GM21528 (cell line): ENCODE measurements around the gene SRD5A1.

Source experiments
- ATAC-seq: cut with Tn5 transposase; IDR thresholded peaks from one replicate; pipeline ENCODE4 v1.9.1; 2021; ENCODE audit warnings: mild to moderate bottlenecking, moderate library complexity; ENCODE audit not compliant: unreplicated experiment, low FRiP score

The SRD5A1 gene

DNA sequence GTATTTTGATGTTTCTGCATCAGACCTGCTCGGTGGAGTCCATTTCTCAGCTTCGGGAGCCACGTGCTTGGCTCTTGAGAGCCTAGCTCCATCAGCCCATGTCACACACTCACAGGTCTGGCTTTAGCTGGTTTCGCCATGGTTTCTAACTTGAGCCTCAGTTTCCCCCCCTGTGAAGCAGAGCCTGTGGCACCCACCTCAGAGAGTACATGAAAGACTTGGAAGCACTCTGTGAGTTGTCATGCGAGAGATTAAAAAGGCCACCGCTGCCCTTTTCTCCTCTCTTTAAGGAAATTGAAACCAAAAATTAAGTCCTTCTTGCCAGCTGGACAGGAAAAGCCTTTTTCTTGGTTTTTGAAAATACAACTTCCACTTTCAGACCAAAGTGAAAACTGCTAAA is 88.8 kb downstream of the SRD5A1 start:
- ATAC-seq = no peak

DNA sequence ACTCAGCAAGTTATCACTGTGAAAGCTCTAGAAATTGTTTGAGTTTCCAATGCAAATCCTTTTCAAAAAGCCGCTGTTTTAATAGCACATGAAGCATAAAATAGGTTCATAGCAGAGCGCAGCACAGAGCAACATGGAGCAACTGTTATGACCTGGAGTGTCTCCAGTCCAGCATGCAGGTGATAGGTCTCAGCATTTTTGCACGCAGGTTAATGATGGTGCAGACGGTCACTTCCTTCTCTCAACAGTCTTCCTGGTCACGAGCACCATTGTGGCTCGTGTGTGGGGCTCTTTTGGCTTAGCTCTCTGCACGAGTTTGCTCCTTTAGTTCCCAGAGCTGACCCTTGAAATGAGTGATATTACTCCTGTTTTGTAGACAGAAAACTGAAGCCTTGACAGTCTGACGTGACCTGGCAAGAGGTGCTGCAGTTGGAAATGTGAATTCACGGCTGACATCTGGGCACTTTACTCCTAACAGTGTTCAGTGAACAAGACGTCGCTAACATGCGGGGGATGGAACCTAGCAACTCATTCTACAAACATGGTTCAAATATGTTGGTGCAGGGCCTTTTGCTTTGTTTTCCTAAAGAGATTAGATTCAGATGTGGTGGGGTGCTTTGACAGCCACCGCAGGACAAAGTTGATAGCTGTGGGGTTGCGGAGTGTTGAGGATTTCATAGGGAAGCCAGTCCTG is 90.0 kb downstream of the SRD5A1 start:
- no peak for ATAC-seq

DNA sequence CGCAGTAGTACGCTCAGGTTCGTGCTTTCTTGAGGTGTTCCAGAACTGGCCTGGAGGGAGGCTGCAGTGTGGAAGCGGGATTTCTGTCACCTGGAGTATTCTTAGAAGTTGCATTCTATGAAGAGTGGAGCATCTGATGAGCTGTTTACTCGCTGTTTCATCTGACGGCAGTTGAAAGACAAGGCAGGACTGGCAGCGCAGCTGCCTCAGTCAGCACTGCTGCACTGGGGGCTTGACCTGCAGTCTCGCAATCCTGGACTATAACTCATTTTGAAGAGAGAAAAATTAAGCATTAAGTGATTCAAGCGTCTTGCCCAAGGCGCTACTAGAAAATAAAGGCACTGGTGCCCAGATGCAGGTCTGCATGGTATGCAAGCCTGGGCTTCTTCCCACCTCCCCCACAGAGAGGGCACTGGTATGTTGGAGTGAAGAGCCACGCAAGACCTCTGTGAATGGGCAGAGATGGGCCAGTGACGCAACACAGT is 90.6 kb downstream of the SRD5A1 start:
- ATAC-seq = no peak
